ENCODE results near the gene LDLRAD3. TPM values are rescaled to one million over a fixed set of nuclear protein-coding genes. Genes with fewer than 3 reads are reported as not detected.

LDLRAD3 gene
- polyA plus RNA-seq, 3 donors = 7.3 to 14.1 (median 10.4) TPM

- no peaks in the 10 kb centered on the region for H3K79me2 ChIP-seq (ENCODE audit: insufficient read depth, low read length)
- DNase-seq = no peak
- no peak overlapping the region for H3K4me3 Mint-ChIP-seq
- peaks cover 6 to 16% (median 7%) of the 10 kb centered on the region in 7 donors for H3K9me3 Mint-ChIP-seq
- intact Hi-C loops (cut with micrococcal nuclease) = no loop called here
- no peak overlapping the region for H2AFZ ChIP-seq (ENCODE audit: insufficient read depth, low read depth, low read length, poor library complexity, severe bottlenecking)
- no peak for TF ChIP-seq CTCF (IDR thresholded peaks at IDR 0.05)
- peaks cover 7 to 59% of the 10 kb centered on the region in 2 donors for H3K36me3 ChIP-seq (replicated peaks in 1 of 2; ENCODE audit: control insufficient read depth in 1 of 2, insufficient read depth in 2 of 2, low read length in 2 of 2)
- H3K9me3 ChIP-seq (replicated peaks in 1 of 2; ENCODE audit: control insufficient read depth in 1 of 2, insufficient read depth in 1 of 2, low read length in 2 of 2) = peaks cover 0 to 7% of the 10 kb centered on the region in 2 donors
- H3K27ac Mint-ChIP-seq = peak overlapping the region in 1 of 7 donors; percentile 44
- no peaks in the 10 kb centered on the region for H3K27me3 Mint-ChIP-seq (ENCODE audit: low read depth in 3 of 3)
- no peak overlapping the region for H3K4me2 ChIP-seq (replicated peaks; ENCODE audit: extremely low read depth, low read length, poor library complexity, severe bottlenecking)
- WGBS (ENCODE audit: insufficient coverage) = 93% methylated on average over 4 of the region's 6 CpGs
- no peaks in the 10 kb centered on the region for H4K20me1 ChIP-seq (ENCODE audit: insufficient read depth, low read length)
- no peaks in the 10 kb centered on the region for H3K4me1 Mint-ChIP-seq
- H3K36me3 Mint-ChIP-seq = peaks cover 55 to 69% of the 10 kb centered on the region in 2 donors
- no peak overlapping the region for H3K27ac ChIP-seq (ENCODE audit: low read depth in 1 of 2, low read length in 2 of 2)
- H3K9ac ChIP-seq (ENCODE audit: insufficient read depth, low read length, poor library complexity, severe bottlenecking) = no peak overlapping the region
- no peak overlapping the region for H3K4me3 ChIP-seq (replicated peaks in 1 of 3; ENCODE audit: low read depth in 2 of 3, low read length in 3 of 3)
- H3K27me3 ChIP-seq (ENCODE audit: control insufficient read depth in 2 of 2, insufficient read depth in 2 of 2, low read length in 2 of 2) = no peaks in the 10 kb centered on the region
- H3K4me1 ChIP-seq (ENCODE audit: control insufficient read depth in 1 of 2, insufficient read depth in 2 of 2, low read length in 2 of 2) = no peaks in the 10 kb centered on the region
Measured at GRCh38 chr11:36098087-36098486, 154.2 kb downstream of the LDLRAD3 start.

- H2AFZ ChIP-seq (ENCODE audit: insufficient read depth, low read depth, low read length, poor library complexity, severe bottlenecking) = no peak overlapping the region
- no CpG with 5 or more reads among the region's 2 CpGs for WGBS (ENCODE audit: insufficient coverage)
- H3K79me2 ChIP-seq (ENCODE audit: insufficient read depth, low read length) = no peaks in the 10 kb centered on the region
- H3K4me2 ChIP-seq (replicated peaks; ENCODE audit: extremely low read depth, low read length, poor library complexity, severe bottlenecking) = no peak overlapping the region
- peaks cover 6 to 52% of the 10 kb centered on the region in 2 donors for H3K36me3 ChIP-seq (replicated peaks in 1 of 2; ENCODE audit: control insufficient read depth in 1 of 2, insufficient read depth in 2 of 2, low read length in 2 of 2)
- H3K36me3 Mint-ChIP-seq = peaks cover 56 to 70% of the 10 kb centered on the region in 2 donors
- peaks cover 0 to under 1% of the 10 kb centered on the region in 2 donors for H3K9me3 ChIP-seq (replicated peaks in 1 of 2; ENCODE audit: control insufficient read depth in 1 of 2, insufficient read depth in 1 of 2, low read length in 2 of 2)
- no peak overlapping the region for H3K4me3 Mint-ChIP-seq
- intact Hi-C loops (cut with micrococcal nuclease) = no loop called here
- no peaks in the 10 kb centered on the region for H3K4me1 Mint-ChIP-seq
- H3K9me3 Mint-ChIP-seq = peaks cover 0 to 7% (median 2%) of the 10 kb centered on the region in 7 donors
- no peaks in the 10 kb centered on the region for H3K27me3 Mint-ChIP-seq (ENCODE audit: low read depth in 3 of 3)
- no peak overlapping the region for H3K27ac ChIP-seq (ENCODE audit: low read depth in 1 of 2, low read length in 2 of 2)
- H3K27ac Mint-ChIP-seq = no peak overlapping the region
- H4K20me1 ChIP-seq (ENCODE audit: insufficient read depth, low read length) = no peaks in the 10 kb centered on the region
- no peak overlapping the region for H3K9ac ChIP-seq (ENCODE audit: insufficient read depth, low read length, poor library complexity, severe bottlenecking)
- TF ChIP-seq CTCF (IDR thresholded peaks at IDR 0.05) = no peak
- DNase-seq = no peak
- no peaks in the 10 kb centered on the region for H3K27me3 ChIP-seq (ENCODE audit: control insufficient read depth in 2 of 2, insufficient read depth in 2 of 2, low read length in 2 of 2)
- no peaks in the 10 kb centered on the region for H3K4me1 ChIP-seq (ENCODE audit: control insufficient read depth in 1 of 2, insufficient read depth in 2 of 2, low read length in 2 of 2)
- H3K4me3 ChIP-seq (replicated peaks in 1 of 3; ENCODE audit: low read depth in 2 of 3, low read length in 3 of 3) = no peak overlapping the region
Measured at GRCh38 chr11:36098853-36099375, 155.1 kb downstream of the LDLRAD3 start.
